Stomach smooth muscle (tissue), 2 donors: ENCODE measurements around the gene BRD7.
"Not testable (repeated sequence)": the region's sequence is repeated elsewhere in the genome, so short reads cannot be mapped to it uniquely, and the experiment has no call there.

Experiments
- H3K27ac ChIP-seq: one replicate; pipeline ENCODE4 v1.7.0; 2013; ENCODE audit warnings: mild to moderate bottlenecking, low read length, inconsistent platforms
- H3K27me3 ChIP-seq, 2 donors: one replicate each; pipeline ENCODE4 v1.7.0; 2013; ENCODE audit warnings: low read length in 2 of 2; ENCODE audit not compliant: insufficient read depth in 2 of 2, control insufficient read depth in 1 of 2
- H3K36me3 ChIP-seq, 2 donors: one replicate each; pipeline ENCODE4 v1.7.0; 2013; ENCODE audit warnings: low read length in 2 of 2; ENCODE audit not compliant: control insufficient read depth in 2 of 2, insufficient read depth in 2 of 2
- H3K4me1 ChIP-seq: one replicate; pipeline ENCODE4 v1.7.0; 2013; ENCODE audit warnings: low read length; ENCODE audit not compliant: control insufficient read depth, insufficient read depth
- H3K4me3 ChIP-seq, 2 donors: one replicate each; pipeline ENCODE4 v1.7.0; 2013; ENCODE audit warnings: low read length in 2 of 2
- H3K9ac ChIP-seq, 2 donors: one replicate each; pipeline ENCODE4 v1.7.0; 2013; ENCODE audit warnings: low read length in 2 of 2, mild to moderate bottlenecking in 1 of 2
- H3K9me3 ChIP-seq, 2 donors: one replicate each; pipeline ENCODE4 v1.7.0; 2013; ENCODE audit warnings: low read length in 2 of 2; ENCODE audit not compliant: control insufficient read depth in 2 of 2
- donor health status: healthy.
- donor health status: Pancreatic carcinoma.

BRD7 gene

DNA sequence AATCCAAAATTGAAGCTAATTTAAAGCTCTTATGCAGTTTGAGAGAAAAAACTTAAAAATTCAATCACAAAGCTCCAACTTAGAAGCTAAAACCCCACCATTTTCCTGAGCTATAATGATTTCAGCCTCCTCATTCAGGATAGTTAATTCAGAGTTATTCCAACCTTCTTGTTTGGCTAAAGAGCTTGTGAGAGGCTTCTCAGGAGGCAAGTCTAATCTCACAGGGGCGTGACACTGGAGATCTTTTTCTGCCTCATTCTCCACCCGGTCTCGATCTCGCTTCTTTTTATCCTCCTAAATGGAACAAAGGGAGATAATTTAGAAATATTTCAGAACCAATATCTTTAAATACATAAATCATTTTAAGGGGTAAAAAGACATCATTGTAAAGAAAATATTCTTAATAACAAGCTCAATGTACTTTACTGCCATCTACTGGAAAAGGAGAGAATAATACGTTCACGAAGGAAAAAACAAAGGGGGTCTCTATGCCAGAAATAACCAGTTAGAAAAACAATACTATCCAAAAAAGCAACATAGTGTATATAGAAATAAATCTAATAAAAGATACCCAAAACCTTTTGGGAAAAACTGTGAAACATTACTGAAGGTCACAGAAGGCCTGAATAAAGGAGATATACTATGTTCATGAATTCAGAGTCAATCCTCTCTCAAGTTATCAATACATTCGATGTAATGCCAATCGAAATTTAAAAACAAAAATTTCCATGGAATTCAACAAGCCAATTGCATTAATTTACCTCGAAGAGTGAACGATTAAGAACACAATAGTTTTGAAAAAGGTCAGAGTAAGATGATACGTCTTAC, 13.9 kb downstream of the BRD7 start:
- H3K27me3 ChIP-seq, result no peaks in the 10 kb centered on the region
- H3K9me3 ChIP-seq, result no peaks in the 10 kb centered on the region
- peaks cover 4 to 25% of the 10 kb centered on the region in 2 donors for H3K36me3 ChIP-seq
- no peak overlapping the region for H3K9ac ChIP-seq
- no peak overlapping the region for H3K27ac ChIP-seq
- no peak overlapping the region for H3K4me3 ChIP-seq
- H3K4me1 ChIP-seq, result no peaks in the 10 kb centered on the region

- Histone ChIP-seq H3K36me3 (peaks cover 7 to 27% of the 10 kb centered on the region in 2 donors), H3K9ac (no peak overlapping the region), H3K27ac (no peak overlapping the region), H3K4me1 (no peaks in the 10 kb centered on the region), H3K27me3 (no peaks in the 10 kb centered on the region), H3K9me3 (no peaks in the 10 kb centered on the region), H3K4me3 (no peak overlapping the region)
Observed at GRCh38 chr16:50354082-50354481, 14.7 kb downstream of the BRD7 start.

DNA sequence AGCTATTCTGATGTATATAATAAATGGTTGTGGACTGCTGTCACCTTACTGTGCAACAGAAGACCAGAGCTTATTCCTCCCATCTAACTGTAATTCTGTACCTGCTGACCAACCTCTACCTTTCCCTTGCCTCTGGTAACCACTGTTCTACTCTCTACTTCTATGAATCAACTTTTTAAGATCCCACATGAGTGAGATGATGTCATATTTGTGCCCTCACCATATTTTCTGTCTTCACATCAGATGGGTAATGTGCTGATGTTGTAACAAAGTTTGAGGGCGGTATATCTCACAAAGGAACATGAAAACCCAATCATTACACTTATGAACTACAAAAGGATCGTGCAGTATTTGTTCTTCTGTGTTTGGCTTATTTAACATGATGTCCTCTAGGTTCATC, 16.8 kb downstream of the BRD7 start:
- H3K27ac ChIP-seq, result no peak overlapping the region
- H3K4me1 ChIP-seq, result no peaks in the 10 kb centered on the region
- H3K4me3 ChIP-seq, result no peak overlapping the region
- no peaks in the 10 kb centered on the region for H3K27me3 ChIP-seq
- no peak overlapping the region for H3K9ac ChIP-seq
- no peaks in the 10 kb centered on the region for H3K9me3 ChIP-seq
- H3K36me3 ChIP-seq, result peaks cover 7 to 27% of the 10 kb centered on the region in 2 donors

DNA sequence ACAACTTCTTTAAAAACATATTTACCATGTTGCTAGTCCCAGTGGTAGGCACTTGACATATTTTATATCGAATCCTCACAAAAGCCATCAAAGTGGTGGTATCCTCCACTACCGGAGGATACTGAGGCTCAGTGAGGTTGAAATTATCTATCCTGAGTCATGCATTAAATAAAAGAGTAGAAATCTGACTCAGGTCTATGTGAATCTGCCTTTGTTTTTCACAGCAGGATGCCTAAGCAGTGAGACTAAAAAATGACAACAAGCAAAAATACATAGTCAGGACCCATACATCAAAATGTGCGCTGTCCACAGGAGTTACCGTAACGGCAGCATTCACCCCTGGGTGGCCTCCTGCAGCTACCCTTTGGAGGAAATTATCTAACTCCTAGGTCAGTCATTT, 17.7 kb downstream of the BRD7 start:
- H3K36me3 ChIP-seq, result peaks cover 7 to 27% of the 10 kb centered on the region in 2 donors
- H3K4me3 ChIP-seq, result no peak overlapping the region
- no peak overlapping the region for H3K9ac ChIP-seq
- H3K27ac ChIP-seq, result no peak overlapping the region
- H3K4me1 ChIP-seq, result no peaks in the 10 kb centered on the region
- no peaks in the 10 kb centered on the region for H3K9me3 ChIP-seq
- no peaks in the 10 kb centered on the region for H3K27me3 ChIP-seq

DNA sequence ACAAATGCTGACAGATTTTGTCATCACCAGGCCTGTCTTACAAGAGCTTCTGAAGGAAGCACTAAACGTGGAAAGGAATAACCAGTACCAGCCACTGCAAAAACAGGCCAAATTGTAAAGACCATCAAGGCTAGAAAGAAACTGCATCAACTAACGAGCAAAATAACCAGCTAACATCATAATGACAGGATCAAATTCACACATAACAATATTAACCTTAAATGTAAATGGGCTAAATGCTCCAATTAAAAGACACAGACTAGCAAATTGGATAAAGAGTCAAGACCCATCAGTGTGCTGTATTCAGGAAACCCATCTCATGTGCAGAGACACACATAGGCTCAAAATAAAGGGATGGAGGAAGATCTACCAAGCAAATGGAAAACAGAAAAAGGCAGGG, 23.6 kb downstream of the BRD7 start:
- H3K9me3 ChIP-seq, H3K27me3 ChIP-seq, H3K4me1 ChIP-seq, H3K4me3 ChIP-seq, H3K27ac ChIP-seq, H3K9ac ChIP-seq: not testable (repeated sequence)
- peaks cover 4 to 15% of the 10 kb centered on the region in 2 donors for H3K36me3 ChIP-seq

DNA sequence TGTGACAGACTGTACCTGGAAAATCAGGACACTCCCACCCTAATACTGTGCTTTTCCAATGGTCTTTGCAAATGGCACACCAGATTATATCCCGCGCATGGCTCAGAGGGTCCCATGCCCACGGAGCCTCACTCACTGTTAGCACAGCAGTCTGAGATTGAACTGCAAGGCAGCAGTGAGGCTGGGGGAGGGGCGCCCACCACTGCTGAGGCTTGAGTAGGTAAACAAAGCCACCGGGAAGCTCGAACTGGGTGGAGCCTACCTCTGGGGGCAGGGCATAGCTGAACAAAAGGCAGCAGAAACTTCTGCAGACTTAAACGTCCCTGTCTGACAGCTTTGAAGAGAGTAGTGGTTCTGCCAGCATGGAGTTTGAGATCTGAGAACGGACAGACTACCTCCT, 25.2 kb downstream of the BRD7 start:
- H3K36me3 ChIP-seq, result peaks cover 2 to 18% of the 10 kb centered on the region in 2 donors
- not testable (repeated sequence) for H3K9me3 ChIP-seq, H3K27ac ChIP-seq, H3K9ac ChIP-seq, H3K4me1 ChIP-seq, H3K27me3 ChIP-seq, H3K4me3 ChIP-seq

- H3K36me3 ChIP-seq, result peaks cover 2 to 21% of the 10 kb centered on the region in 2 donors
- H3K27ac ChIP-seq, result no peak overlapping the region
- no peak overlapping the region for H3K9ac ChIP-seq
Observed at GRCh38 chr16:50340578-50340977, 28.2 kb downstream of the BRD7 start.

GRCh38 chr16:50338371-50339231, 30.2 kb downstream of the BRD7 start:
- H3K4me1 ChIP-seq, result peaks cover 14% of the 10 kb centered on the region
- no peak overlapping the region for H3K9ac ChIP-seq
- H3K27ac ChIP-seq, result no peak overlapping the region
- no peaks in the 10 kb centered on the region for H3K9me3 ChIP-seq
- peaks cover 5 to 22% of the 10 kb centered on the region in 2 donors for H3K36me3 ChIP-seq
- no peak overlapping the region for H3K4me3 ChIP-seq
- no peaks in the 10 kb centered on the region for H3K27me3 ChIP-seq

More at GRCh38 chr16:50340578-50340977, 28.2 kb downstream of the BRD7 start:
- H3K27me3 ChIP-seq, result no peaks in the 10 kb centered on the region
- no peaks in the 10 kb centered on the region for H3K9me3 ChIP-seq
- no peak overlapping the region for H3K4me3 ChIP-seq
- H3K4me1 ChIP-seq, result peaks cover 4% of the 10 kb centered on the region

- no peaks in the 10 kb centered on the region for H3K9me3 ChIP-seq
- no peak overlapping the region for H3K9ac ChIP-seq
- H3K4me3 ChIP-seq, result no peak overlapping the region
- no peaks in the 10 kb centered on the region for H3K27me3 ChIP-seq
- H3K27ac ChIP-seq, result no peak overlapping the region
- peaks cover 14% of the 10 kb centered on the region for H3K4me1 ChIP-seq
- H3K36me3 ChIP-seq, result peaks cover 3 to 18% of the 10 kb centered on the region in 2 donors
Observed at GRCh38 chr16:50336884-50337283, 31.9 kb downstream of the BRD7 start.

- no peaks in the 10 kb centered on the region for H3K9me3 ChIP-seq
- peaks cover 10% of the 10 kb centered on the region for H3K4me1 ChIP-seq
- peak overlapping the region; percentile 66 for H3K27ac ChIP-seq
- no peak overlapping the region for H3K9ac ChIP-seq
- H3K4me3 ChIP-seq, result no peak overlapping the region
- H3K36me3 ChIP-seq, result peaks cover 3 to 18% of the 10 kb centered on the region in 2 donors
- no peaks in the 10 kb centered on the region for H3K27me3 ChIP-seq
Observed at GRCh38 chr16:50335196-50335958, 33.4 kb downstream of the BRD7 start.
